ENCODE results near the gene POLR3F. TPM values are rescaled to one million over a fixed set of nuclear protein-coding genes. Genes with fewer than 3 reads are reported as not detected.
"Not testable (repeated sequence)": the region's sequence is repeated elsewhere in the genome, so short reads cannot be mapped to it uniquely, and the experiment has no call there.

POLR3F gene
- total RNA-seq, 1 donor from 2014 or later: 15.3 TPM

GRCh38 chr20:18477821-18478220 lies 10.6 kb downstream of the POLR3F start:
- DNase-seq: no peak
- Mint-ChIP-seq H3K27me3 (no peaks in the 10 kb centered on the region), H3K36me3 (ENCODE audit: low read depth) (peaks cover 34% of the 10 kb centered on the region), H3K4me1 (no peaks in the 10 kb centered on the region), H3K4me3 (no peak overlapping the region), H3K27ac (no peak overlapping the region), H3K9me3 (no peaks in the 10 kb centered on the region)
- intact Hi-C loops (cut with micrococcal nuclease): no loop called here

- H3K27ac Mint-ChIP-seq: no peak overlapping the region
- no peaks in the 10 kb centered on the region for H3K9me3 Mint-ChIP-seq
- H3K4me1 Mint-ChIP-seq: no peaks in the 10 kb centered on the region
- DNase-seq: no peak
- no peak overlapping the region for H3K4me3 Mint-ChIP-seq
- intact Hi-C loops (cut with micrococcal nuclease): no loop called here
- H3K27me3 Mint-ChIP-seq: no peaks in the 10 kb centered on the region
- peaks cover 38% of the 10 kb centered on the region for H3K36me3 Mint-ChIP-seq (ENCODE audit: low read depth)
These were observed 14.4 kb downstream of the POLR3F start for GRCh38 chr20:18481596-18481995.

GRCh38 chr20:18488301-18488700 lies 21.1 kb downstream of the POLR3F start:
- no peak for DNase-seq
- Mint-ChIP-seq H3K4me1 (peaks cover 2% of the 10 kb centered on the region), H3K36me3 (ENCODE audit: low read depth) (peaks cover 48% of the 10 kb centered on the region), H3K4me3 (no peak overlapping the region), H3K9me3 (no peaks in the 10 kb centered on the region), H3K27ac (no peak overlapping the region), H3K27me3 (no peaks in the 10 kb centered on the region)
- intact Hi-C loops (cut with micrococcal nuclease): no loop called here

GRCh38 chr20:18496042-18496441 lies 28.9 kb downstream of the POLR3F start:
- DNase-seq: no peak
- no peaks in the 10 kb centered on the region for H3K27me3 Mint-ChIP-seq
- intact Hi-C loops (cut with micrococcal nuclease): no loop called here
- H3K4me3 Mint-ChIP-seq: peak overlapping the region; percentile 99
- peaks cover 19% of the 10 kb centered on the region for H3K36me3 Mint-ChIP-seq (ENCODE audit: low read depth)
- peak overlapping the region; percentile 68 for H3K27ac Mint-ChIP-seq
- H3K9me3 Mint-ChIP-seq: peaks cover 3% of the 10 kb centered on the region
- H3K4me1 Mint-ChIP-seq: peaks cover 18% of the 10 kb centered on the region

GRCh38 chr20:18496740-18497592 lies 29.8 kb downstream of the POLR3F start, which contains the start of gene RBBP9:
RBBP9 (minus strand) TSS chr20:18497225; CDS start chr20:18497167, 58 bp downstream.
- Mint-ChIP-seq H3K9me3 (peaks cover 3% of the 10 kb centered on the region), H3K4me3 (peak within 1 kb of the TSS; percentile 99), H3K27ac (peak within 1 kb of the TSS; percentile 93), H3K27me3 (no peaks in the 10 kb centered on the region), H3K36me3 (ENCODE audit: low read depth) (peaks cover 16% of the 10 kb centered on the region), H3K4me1 (peaks cover 20% of the 10 kb centered on the region)
- DNase-seq: peak; percentile 93
- intact Hi-C loops (cut with micrococcal nuclease): loop anchor here (1.0 kb wide), 2 partner anchors 10 to 30 kb away; partner anchors contain the start of genes DZANK1, POLR3F and SEC23B

GRCh38 chr20:18497603-18498002 lies 30.4 kb downstream of the POLR3F start:
- Mint-ChIP-seq H3K9me3 (peaks cover 3% of the 10 kb centered on the region), H3K4me3 (peak overlapping the region; percentile 99), H3K36me3 (ENCODE audit: low read depth) (peaks cover 10% of the 10 kb centered on the region), H3K27me3 (no peaks in the 10 kb centered on the region), H3K27ac (no peak overlapping the region), H3K4me1 (peaks cover 21% of the 10 kb centered on the region)
- intact Hi-C loops (cut with micrococcal nuclease): loop anchor here (1.0 kb wide), 2 partner anchors 10 to 30 kb away; partner anchors contain the start of genes DZANK1, POLR3F and SEC23B
- DNase-seq: no peak

GRCh38 chr20:18501672-18502071 lies 34.5 kb downstream of the POLR3F start:
- DNase-seq; H3K4me3 Mint-ChIP-seq; H3K9me3 Mint-ChIP-seq; H3K36me3 Mint-ChIP-seq (ENCODE audit: low read depth); intact Hi-C loops (cut with micrococcal nuclease); H3K27me3 Mint-ChIP-seq; H3K27ac Mint-ChIP-seq: not testable (repeated sequence)
- H3K4me1 Mint-ChIP-seq: peaks cover 14% of the 10 kb centered on the region

GRCh38 chr20:18504479-18505060 lies 37.4 kb downstream of the POLR3F start:
- Mint-ChIP-seq H3K4me3 (no peak overlapping the region), H3K4me1 (peaks cover 28% of the 10 kb centered on the region), H3K27ac (no peak overlapping the region), H3K27me3 (peaks cover 3% of the 10 kb centered on the region), H3K36me3 (ENCODE audit: low read depth) (peaks cover 15% of the 10 kb centered on the region), H3K9me3 (no peaks in the 10 kb centered on the region)
- intact Hi-C loops (cut with micrococcal nuclease): loop anchor here (5.0 kb wide), 1 partner anchor 288 kb away; no protein-coding TSS in a partner anchor
- DNase-seq: no peak

GRCh38 chr20:18506744-18507143 lies 39.6 kb downstream of the POLR3F start:
- Mint-ChIP-seq H3K9me3 (no peaks in the 10 kb centered on the region), H3K4me1 (peaks cover 36% of the 10 kb centered on the region), H3K36me3 (ENCODE audit: low read depth) (peaks cover 35% of the 10 kb centered on the region), H3K27ac (peak overlapping the region; percentile 99), H3K4me3 (peak overlapping the region; percentile 99), H3K27me3 (peaks cover 3% of the 10 kb centered on the region)
- intact Hi-C loops (cut with micrococcal nuclease): loop anchor here (1.0 to 5.0 kb wide), 8 partner anchors 9 to 538 kb away; partner anchors contain the start of genes DZANK1, POLR3F, RBBP9 and SMIM26
- DNase-seq: peak; percentile 74

GRCh38 chr20:18507218-18508191 lies 40.3 kb downstream of the POLR3F start, which contains the start of gene SEC23B:
SEC23B (plus strand) TSS chr20:18507940; CDS start chr20:18510836, 2,896 bp downstream.
- peak; percentile 99 for DNase-seq
- H3K9me3 Mint-ChIP-seq: no peaks in the 10 kb centered on the region
- H3K27ac Mint-ChIP-seq: peak within 1 kb of the TSS; percentile 99
- peaks cover 40% of the 10 kb centered on the region for H3K36me3 Mint-ChIP-seq (ENCODE audit: low read depth)
- H3K4me1 Mint-ChIP-seq: peaks cover 34% of the 10 kb centered on the region
- peak within 1 kb of the TSS; percentile 99 for H3K4me3 Mint-ChIP-seq
- intact Hi-C loops (cut with micrococcal nuclease): loop anchor here (1.0 to 5.0 kb wide), 8 partner anchors 10 to 539 kb away; partner anchors contain the start of genes DZANK1, POLR3F, RBBP9 and SMIM26
- peaks cover 3% of the 10 kb centered on the region for H3K27me3 Mint-ChIP-seq

- H3K4me1 Mint-ChIP-seq: peaks cover 39% of the 10 kb centered on the region
- no peak overlapping the region for H3K27ac Mint-ChIP-seq
- no peak overlapping the region for H3K4me3 Mint-ChIP-seq
- H3K36me3 Mint-ChIP-seq (ENCODE audit: low read depth): peaks cover 58% of the 10 kb centered on the region
- intact Hi-C loops (cut with micrococcal nuclease): no loop called here
- peaks cover 3% of the 10 kb centered on the region for H3K27me3 Mint-ChIP-seq
- no peak for DNase-seq
- H3K9me3 Mint-ChIP-seq: no peaks in the 10 kb centered on the region
These were observed 44.4 kb downstream of the POLR3F start for GRCh38 chr20:18511571-18511970.

GRCh38 chr20:18513208-18513607 lies 46.0 kb downstream of the POLR3F start:
- intact Hi-C loops (cut with micrococcal nuclease): no loop called here
- Mint-ChIP-seq H3K9me3 (no peaks in the 10 kb centered on the region), H3K27me3 (no peaks in the 10 kb centered on the region), H3K4me3 (no peak overlapping the region), H3K4me1 (peaks cover 30% of the 10 kb centered on the region), H3K36me3 (ENCODE audit: low read depth) (peaks cover 52% of the 10 kb centered on the region), H3K27ac (no peak overlapping the region)
- DNase-seq: no peak

- Mint-ChIP-seq H3K27me3 (no peaks in the 10 kb centered on the region), H3K4me3 (no peak overlapping the region), H3K4me1 (peaks cover 25% of the 10 kb centered on the region), H3K27ac (no peak overlapping the region), H3K36me3 (ENCODE audit: low read depth) (peaks cover 47% of the 10 kb centered on the region), H3K9me3 (no peaks in the 10 kb centered on the region)
- DNase-seq: no peak
- intact Hi-C loops (cut with micrococcal nuclease): no loop called here
These were observed 46.9 kb downstream of the POLR3F start for GRCh38 chr20:18514127-18514526.
